MM.1S (cell line): ENCODE results near the gene ABTB2.

ENCODE experiments used
- DNase-seq: peaks from one replicate; pipeline ENCODE4 v3.0.0-alpha.2; 2015
- H2AFZ ChIP-seq: fragments of 300-600 bp; sonication (generic); 2 replicates; pipeline ENCODE4 v1.6.0; 2016; ENCODE audit warnings: antibody characterized with exemption, low read length
- H3F3A ChIP-seq: fragments of 300-600 bp; sonication (generic); 2 replicates; pipeline ENCODE4 v1.6.1; 2016; ENCODE audit warnings: mild to moderate bottlenecking, antibody characterized with exemption, low read length, moderate library complexity, mixed read lengths; ENCODE audit not compliant: insufficient read depth
- H3K27ac ChIP-seq: fragments of 300-600 bp; sonication (generic); 2 replicates; pipeline ENCODE4 v1.5.1; 2016; ENCODE audit warnings: mild to moderate bottlenecking, low read length
- H3K27me3 ChIP-seq: fragments of 300-600 bp; sonication (generic); replicated peaks from 2 replicates; pipeline ENCODE4 v1.6.0; 2016; ENCODE audit warnings: low read length; ENCODE audit not compliant: insufficient read depth
- H3K36me3 ChIP-seq: fragments of 300-600 bp; sonication (generic); replicated peaks from 2 replicates; pipeline ENCODE4 v1.6.1; 2016; ENCODE audit warnings: mild to moderate bottlenecking, low read length, mixed read lengths; ENCODE audit not compliant: insufficient read depth
- H3K4me1 ChIP-seq: fragments of 300-600 bp; sonication (generic); 2 replicates; pipeline ENCODE4 v1.6.1; 2016; ENCODE audit warnings: low read length, mixed read lengths
- H3K4me2 ChIP-seq: fragments of 300-600 bp; sonication (generic); 2 replicates; pipeline ENCODE4 v1.6.0; 2016; ENCODE audit warnings: low read depth, low read length
- H3K4me3 ChIP-seq: fragments of 300-600 bp; sonication (generic); 2 replicates; pipeline ENCODE4 v1.5.1; 2016; ENCODE audit warnings: low read length, mixed read lengths
- H3K79me2 ChIP-seq: fragments of 300-600 bp; sonication (generic); 2 replicates; pipeline ENCODE4 v1.6.1; 2016; ENCODE audit warnings: mixed run types, low read length, mixed read lengths
- H3K9ac ChIP-seq: fragments of 300-600 bp; sonication (generic); 2 replicates; pipeline ENCODE4 v1.6.1; 2016; ENCODE audit warnings: low read length, mixed read lengths
- H3K9me2 ChIP-seq: fragments of 300-600 bp; sonication (generic); replicated peaks from 2 replicates; pipeline ENCODE4 v1.6.1; 2016; ENCODE audit warnings: mild to moderate bottlenecking, low read length, mixed read lengths; ENCODE audit not compliant: insufficient read depth
- H3K9me3 ChIP-seq: fragments of 300-600 bp; sonication (generic); replicated peaks from 2 replicates; pipeline ENCODE4 v1.6.1; 2016; ENCODE audit warnings: mild to moderate bottlenecking, low read length, mixed read lengths; ENCODE audit not compliant: insufficient read depth
- H4K20me1 ChIP-seq: fragments of 300-600 bp; sonication (generic); 2 replicates; pipeline ENCODE4 v1.6.1; 2016; ENCODE audit warnings: mild to moderate bottlenecking, low read length, moderate library complexity, mixed read lengths; ENCODE audit not compliant: insufficient read depth
- CTCF ChIP-seq: fragments of 300-600 bp; sonication (generic); IDR thresholded peaks from 2 replicates; pipeline ENCODE4 v1.5.1; 2016; ENCODE audit warnings: antibody characterized with exemption, low read length, mixed read lengths
- EZH2 ChIP-seq: fragments of 300-600 bp; sonication (generic); optimal IDR thresholded peaks from 2 replicates; pipeline ENCODE3; 2017; ENCODE audit warnings: low read depth, mild to moderate bottlenecking, antibody characterized with exemption, low read length, mixed read lengths
- EZH2phosphoT487 ChIP-seq: fragments of 300-600 bp; sonication (generic); IDR thresholded peaks from 2 replicates; pipeline ENCODE4 v1.6.1; 2018; ENCODE audit warnings: antibody characterized with exemption, low read length

Gene ABTB2

GRCh38 chr11:34363363-34364084 is 5.7 kb upstream of the ABTB2 start:
- DNase-seq: no peak
- no peak overlapping the region for H3K27ac ChIP-seq
- no peaks in the 10 kb centered on the region for H3K4me1 ChIP-seq
- H3K79me2 ChIP-seq: no peaks in the 10 kb centered on the region
- H3K36me3 ChIP-seq: no peaks in the 10 kb centered on the region
- H4K20me1 ChIP-seq: no peaks in the 10 kb centered on the region
- TF ChIP-seq CTCF: no peak
- no peak overlapping the region for H3K4me3 ChIP-seq
- H3K4me2 ChIP-seq: no peak overlapping the region
- no peak overlapping the region for H2AFZ ChIP-seq
- no peaks in the 10 kb centered on the region for H3K9me3 ChIP-seq
- no peak overlapping the region for H3K9ac ChIP-seq
- no peaks in the 10 kb centered on the region for H3K9me2 ChIP-seq
- peaks cover 5% of the 10 kb centered on the region; the same call in 1 of the 2 replicates for H3F3A ChIP-seq
- peaks cover 13% of the 10 kb centered on the region for H3K27me3 ChIP-seq

GRCh38 chr11:34360046-34360445 is 2.2 kb upstream of the ABTB2 start:
- Histone ChIP-seq H3K9me2 (no peaks in the 10 kb centered on the region), H3K9me3 (no peaks in the 10 kb centered on the region), H3K4me2 (no peak overlapping the region), H2AFZ (no peak overlapping the region), H3K27me3 (peaks cover 32% of the 10 kb centered on the region), H3K4me1 (no peaks in the 10 kb centered on the region), H3F3A (peaks cover 8% of the 10 kb centered on the region; the same call in 1 of the 2 replicates), H3K9ac (no peak overlapping the region), H3K79me2 (no peaks in the 10 kb centered on the region), H4K20me1 (no peaks in the 10 kb centered on the region), H3K36me3 (no peaks in the 10 kb centered on the region), H3K27ac (no peak overlapping the region), H3K4me3 (no peak overlapping the region)
- TF ChIP-seq EZH2 (no peak), EZH2phosphoT487 (no peak), CTCF (no peak)
- DNase-seq: no peak

GRCh38 chr11:34359548-34359891 is 1.7 kb upstream of the ABTB2 start:
- no peak for TF ChIP-seq EZH2
- TF ChIP-seq EZH2phosphoT487: no peak
- TF ChIP-seq CTCF: peak; percentile 2
- H3K4me3 ChIP-seq: peak overlapping the region; percentile 82
- H3K27me3 ChIP-seq: peaks cover 32% of the 10 kb centered on the region
- H3K9ac ChIP-seq: no peak overlapping the region
- no peaks in the 10 kb centered on the region for H3K36me3 ChIP-seq
- H3K27ac ChIP-seq: no peak overlapping the region
- H4K20me1 ChIP-seq: no peaks in the 10 kb centered on the region
- H2AFZ ChIP-seq: peak overlapping the region; percentile 93; the same call in 1 of the 2 replicates
- H3K9me3 ChIP-seq: no peaks in the 10 kb centered on the region
- no peaks in the 10 kb centered on the region for H3K79me2 ChIP-seq
- peak overlapping the region; percentile 98 for H3K4me2 ChIP-seq
- H3K9me2 ChIP-seq: no peaks in the 10 kb centered on the region
- no peak for DNase-seq
- H3K4me1 ChIP-seq: no peaks in the 10 kb centered on the region
- peaks cover 8% of the 10 kb centered on the region; the same call in 1 of the 2 replicates for H3F3A ChIP-seq
